Thoracic aorta (tissue), 2 donors: ENCODE data around the gene ARHGAP25. TPM values are rescaled to one million over a fixed set of nuclear protein-coding genes. Genes with fewer than 3 reads are reported as not detected.

Source experiments
- ATAC-seq: fragments of 150-250 bp; one replicate; pipeline ENCODE4 v1.8.0; 2017; ENCODE audit warnings: low read depth; ENCODE audit not compliant: insufficient number of reproducible peaks, low FRiP score
- DNase-seq: peaks from one replicate; pipeline ENCODE4 v3.0.0-alpha.2; 2020; ENCODE audit warnings: low spot score
- H3K27ac ChIP-seq, 2 donors: fragments of 200-600 bp; sonication (generic); 1 replicate in 1 of 2; 2 replicates in 1 of 2; pipeline ENCODE4 v1.5.1; 2016; ENCODE audit warnings: mild to moderate bottlenecking in 2 of 2, moderate library complexity in 2 of 2
- H3K27me3 ChIP-seq: fragments of 200-600 bp; sonication (generic); replicated peaks from 2 replicates; pipeline ENCODE4 v1.6.0; 2016; ENCODE audit warnings: mild to moderate bottlenecking; ENCODE audit not compliant: insufficient read depth
- H3K36me3 ChIP-seq: fragments of 200-600 bp; sonication (generic); one replicate; pipeline ENCODE4 v1.5.1; 2016
- H3K4me1 ChIP-seq, 2 donors: fragments of 200-600 bp; sonication (generic); 1 replicate in 1 of 2; 2 replicates in 1 of 2; pipeline versions ENCODE4 v1.5.1 to v1.6.0; 2016; ENCODE audit warnings: low read depth in 2 of 2, mild to moderate bottlenecking in 1 of 2; ENCODE audit not compliant: control insufficient read depth in 1 of 2
- H3K4me3 ChIP-seq: fragments of 200-600 bp; sonication (generic); 2 replicates; pipeline ENCODE4 v1.5.1; 2016; ENCODE audit warnings: mild to moderate bottlenecking
- H3K9me3 ChIP-seq: fragments of 200-600 bp; sonication (generic); 2 replicates; pipeline ENCODE4 v1.5.1; 2016
- CTCF ChIP-seq: fragments of 200-600 bp; sonication (generic); IDR thresholded peaks from one replicate; pipeline ENCODE4 v1.5.1; 2019; ENCODE audit warnings: antibody characterized with exemption
- total RNA-seq, 2 donors: library from RNA; depleted of rRNA; stranded (reverse); fragments of >200 nt; gene quantifications; one replicate each; pipeline versions ENCODE4 v1.1.0 to v1.2.3, GENCODE V29; 2016

The ARHGAP25 gene
- total RNA-seq, 2 donors from 2014 or later = 10.8 to 14.5 TPM

- Histone ChIP-seq H3K27me3 (no peaks in the 10 kb centered on the region), H3K4me3 (no peak overlapping the region), H3K4me1 (no peaks in the 10 kb centered on the region), H3K9me3 (no peaks in the 10 kb centered on the region), H3K36me3 (no peaks in the 10 kb centered on the region), H3K27ac (no peak overlapping the region)
- TF ChIP-seq CTCF = no peak
- ATAC-seq (no peak), DNase-seq (no peak)
These were observed 8.5 kb upstream of the ARHGAP25 start for GRCh38 chr2:68726100-68726499.

GRCh38 chr2:68726608-68727367 is 7.8 kb upstream of the ARHGAP25 start:
- Histone ChIP-seq H3K36me3 (no peaks in the 10 kb centered on the region), H3K27me3 (no peaks in the 10 kb centered on the region), H3K27ac (no peak overlapping the region), H3K4me3 (no peak overlapping the region), H3K4me1 (no peaks in the 10 kb centered on the region), H3K9me3 (no peaks in the 10 kb centered on the region)
- no peak for TF ChIP-seq CTCF
- no peak for ATAC-seq
- no peak for DNase-seq

GRCh38 chr2:68727683-68728375 is 6.8 kb upstream of the ARHGAP25 start:
- no peak overlapping the region for H3K4me3 ChIP-seq
- H3K27ac ChIP-seq = no peak overlapping the region
- no peaks in the 10 kb centered on the region for H3K27me3 ChIP-seq
- H3K9me3 ChIP-seq = no peaks in the 10 kb centered on the region
- no peak for TF ChIP-seq CTCF
- no peak for ATAC-seq
- no peaks in the 10 kb centered on the region for H3K36me3 ChIP-seq
- no peak for DNase-seq
- H3K4me1 ChIP-seq = no peaks in the 10 kb centered on the region

- Histone ChIP-seq H3K4me3 (no peak overlapping the region), H3K36me3 (no peaks in the 10 kb centered on the region), H3K27ac (no peak overlapping the region), H3K9me3 (no peaks in the 10 kb centered on the region), H3K27me3 (no peaks in the 10 kb centered on the region), H3K4me1 (no peaks in the 10 kb centered on the region)
- DNase-seq (no peak), ATAC-seq (no peak)
- TF ChIP-seq CTCF = no peak
These were observed 3.8 kb upstream of the ARHGAP25 start for GRCh38 chr2:68730828-68731227.

GRCh38 chr2:68732036-68732932 is 2.3 kb upstream of the ARHGAP25 start:
- DNase-seq = no peak
- no peaks in the 10 kb centered on the region for H3K36me3 ChIP-seq
- no peak for ATAC-seq
- no peak overlapping the region for H3K4me3 ChIP-seq
- H3K4me1 ChIP-seq = no peaks in the 10 kb centered on the region
- TF ChIP-seq CTCF = no peak
- no peaks in the 10 kb centered on the region for H3K9me3 ChIP-seq
- no peaks in the 10 kb centered on the region for H3K27me3 ChIP-seq
- peak overlapping the region in 1 of 2 donors; percentile 8 for H3K27ac ChIP-seq
